ENCODE data around the gene NME3.

NME3 gene

DNA sequence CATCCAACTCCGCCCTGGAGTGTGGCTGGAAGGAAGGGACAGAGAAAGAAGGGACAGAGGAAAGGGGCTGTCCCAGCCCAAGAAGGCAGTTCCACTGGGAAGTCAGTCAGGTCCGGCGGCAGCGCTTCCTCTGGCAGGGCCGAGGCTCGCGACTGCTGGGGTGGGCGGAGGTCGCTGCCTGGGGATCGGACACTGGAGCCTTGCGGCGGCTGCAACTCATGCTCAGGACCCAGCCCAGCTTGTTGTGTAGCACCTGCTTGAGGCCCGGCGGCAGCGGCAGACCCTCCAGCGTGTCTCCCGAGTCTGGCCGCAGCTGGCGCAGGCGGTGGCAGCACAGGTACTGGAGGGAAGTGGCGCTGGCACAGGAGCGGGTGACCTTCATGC is 5.6 kb upstream of the NME3 start:
- no peak overlapping the region for H3K9ac ChIP-seq (ENCODE audit: low read depth, low read length)
- no peak overlapping the region for H3K4me3 ChIP-seq (ENCODE audit: low read depth, low read length)
- H3K27me3 ChIP-seq (ENCODE audit: control insufficient read depth, insufficient read depth, low read length) = no peaks in the 10 kb centered on the region
- no peaks in the 10 kb centered on the region for H3K4me1 ChIP-seq (ENCODE audit: control insufficient read depth, insufficient read depth, low read length)
- peaks cover 41% of the 10 kb centered on the region for H3K36me3 ChIP-seq (ENCODE audit: control insufficient read depth, insufficient read depth, low read length)
- no peaks in the 10 kb centered on the region for H3K9me3 ChIP-seq (ENCODE audit: control insufficient read depth, insufficient read depth, low read length)

DNA sequence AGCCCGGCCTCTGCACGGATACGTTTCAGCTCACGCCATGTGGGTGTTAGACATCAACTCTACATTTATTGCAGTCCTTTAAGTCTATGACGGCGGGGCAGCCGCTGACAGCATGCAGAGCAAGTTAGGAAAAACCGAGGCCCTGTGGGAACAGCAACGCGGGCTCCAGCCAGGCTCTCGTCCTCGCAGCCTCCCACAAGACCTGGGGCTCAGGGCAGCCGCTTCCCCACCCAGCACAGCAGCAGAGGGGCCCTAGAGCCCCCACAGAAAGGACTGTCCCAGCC is 5.3 kb upstream of the NME3 start:
- Histone ChIP-seq H3K9me3 (ENCODE audit: control insufficient read depth, insufficient read depth, low read length) (no peaks in the 10 kb centered on the region), H3K4me3 (ENCODE audit: low read depth, low read length) (no peak overlapping the region), H3K4me1 (ENCODE audit: control insufficient read depth, insufficient read depth, low read length) (no peaks in the 10 kb centered on the region), H3K9ac (ENCODE audit: low read depth, low read length) (no peak overlapping the region), H3K27me3 (ENCODE audit: control insufficient read depth, insufficient read depth, low read length) (no peaks in the 10 kb centered on the region), H3K36me3 (ENCODE audit: control insufficient read depth, insufficient read depth, low read length) (peaks cover 41% of the 10 kb centered on the region)

DNA sequence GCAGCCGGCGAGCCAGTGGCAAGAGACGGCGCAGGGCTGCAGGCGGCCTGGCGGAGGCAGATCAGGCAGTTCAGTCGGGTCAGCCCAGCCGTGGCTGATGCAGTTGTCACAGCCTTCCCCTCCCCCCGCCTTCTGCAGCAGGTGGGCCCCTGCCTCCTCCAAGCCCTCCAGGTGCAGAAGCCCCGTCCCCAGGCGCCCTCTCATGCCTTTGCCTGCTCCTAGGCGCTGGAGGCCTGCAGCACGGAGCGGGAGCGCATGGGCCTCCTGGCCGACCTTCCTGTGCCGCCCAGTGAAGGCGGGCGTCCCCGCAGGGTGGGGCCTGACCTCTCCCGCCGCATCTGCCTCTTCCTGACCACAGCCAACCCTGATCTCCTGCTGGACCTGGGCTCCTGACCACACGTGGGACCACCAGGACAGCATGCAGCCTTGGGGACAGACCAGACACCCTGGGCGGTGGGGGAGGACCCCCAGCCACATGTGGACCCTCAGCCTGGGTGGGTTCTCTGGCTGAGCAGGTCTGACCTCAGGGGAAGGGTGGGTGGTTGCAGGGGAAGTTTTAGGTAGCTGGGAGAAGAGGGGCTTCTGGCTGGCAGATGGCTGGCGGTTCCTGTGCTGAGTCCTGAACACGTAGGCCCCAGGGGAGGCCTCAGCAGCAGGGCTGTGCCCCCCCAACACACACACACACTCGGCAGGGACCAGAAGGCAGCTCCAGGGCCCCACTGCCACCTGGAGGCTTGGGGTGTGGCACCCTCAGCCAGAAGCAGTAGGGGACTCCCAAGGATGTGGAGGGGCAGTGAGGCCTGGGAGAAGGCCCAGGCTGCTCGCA is 4.7 kb upstream of the NME3 start:
- Histone ChIP-seq H3K36me3 (ENCODE audit: control insufficient read depth, insufficient read depth, low read length) (peaks cover 41% of the 10 kb centered on the region), H3K9ac (ENCODE audit: low read depth, low read length) (no peak overlapping the region), H3K4me3 (ENCODE audit: low read depth, low read length) (no peak overlapping the region), H3K27me3 (ENCODE audit: control insufficient read depth, insufficient read depth, low read length) (no peaks in the 10 kb centered on the region), H3K4me1 (ENCODE audit: control insufficient read depth, insufficient read depth, low read length) (no peaks in the 10 kb centered on the region), H3K9me3 (ENCODE audit: control insufficient read depth, insufficient read depth, low read length) (no peaks in the 10 kb centered on the region)

DNA sequence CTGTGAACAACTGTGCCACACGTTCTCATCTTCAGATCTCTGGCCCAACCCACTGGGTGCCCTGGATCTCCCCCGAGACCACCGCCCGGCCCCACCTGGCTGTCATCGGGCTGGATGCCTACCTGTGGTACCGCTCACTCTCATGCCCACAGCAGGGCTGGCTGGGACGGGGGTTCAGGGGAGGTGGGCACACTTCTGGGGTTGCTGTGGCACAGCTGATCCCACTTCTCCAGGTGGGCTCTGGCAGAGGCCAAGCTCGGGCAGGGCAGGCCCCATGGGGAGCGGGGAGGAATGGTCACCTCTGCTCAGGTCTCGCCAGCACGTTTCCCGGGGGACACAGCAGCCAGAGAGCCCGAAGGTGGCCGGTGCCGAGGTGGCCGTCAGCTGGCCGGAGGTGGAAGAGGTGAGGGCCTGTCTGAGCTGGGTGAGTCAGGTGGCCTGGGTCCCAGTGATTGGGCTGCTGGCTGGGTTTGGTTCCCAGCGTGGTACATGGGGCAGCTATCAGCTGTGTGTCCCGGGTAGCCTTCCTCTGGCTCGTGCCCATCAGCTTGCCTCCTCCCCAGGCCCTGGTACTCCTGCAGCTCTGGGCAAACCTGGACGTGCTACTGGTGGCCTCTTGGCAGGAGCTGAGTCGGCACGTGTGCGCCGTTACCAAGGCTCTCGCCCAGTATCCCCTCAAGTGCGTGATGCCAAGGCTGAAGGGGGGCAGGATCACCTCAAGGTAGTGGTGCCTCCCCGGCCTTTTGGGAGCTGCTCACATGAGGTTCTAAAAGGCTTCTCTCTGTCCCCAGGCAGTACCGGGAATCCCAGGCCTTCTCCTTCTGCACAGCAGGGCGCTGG is 3.9 kb upstream of the NME3 start:
- H3K27me3 ChIP-seq (ENCODE audit: control insufficient read depth, insufficient read depth, low read length) = no peaks in the 10 kb centered on the region
- H3K36me3 ChIP-seq (ENCODE audit: control insufficient read depth, insufficient read depth, low read length) = peaks cover 38% of the 10 kb centered on the region
- H3K9ac ChIP-seq (ENCODE audit: low read depth, low read length) = no peak overlapping the region
- no peaks in the 10 kb centered on the region for H3K9me3 ChIP-seq (ENCODE audit: control insufficient read depth, insufficient read depth, low read length)
- no peaks in the 10 kb centered on the region for H3K4me1 ChIP-seq (ENCODE audit: control insufficient read depth, insufficient read depth, low read length)
- H3K4me3 ChIP-seq (ENCODE audit: low read depth, low read length) = no peak overlapping the region

DNA sequence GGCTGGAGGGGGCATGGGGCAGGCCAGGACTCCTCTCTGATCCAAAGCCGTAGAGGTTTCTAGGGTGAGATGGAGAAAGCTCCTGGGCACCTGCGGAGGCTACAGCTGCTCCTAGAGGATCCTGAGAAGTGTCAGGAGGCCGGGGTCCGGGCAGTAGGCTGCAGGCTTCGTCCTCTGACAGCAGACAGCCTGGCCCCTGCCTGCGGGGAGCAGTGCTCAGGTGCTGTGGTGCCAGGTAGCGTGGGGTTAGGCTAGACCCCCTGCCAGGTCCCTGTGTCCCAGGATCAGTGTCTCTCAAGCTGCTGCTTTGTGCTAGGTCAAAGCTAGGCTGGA is 3.1 kb upstream of the NME3 start:
- H3K9ac ChIP-seq (ENCODE audit: low read depth, low read length) = peak overlapping the region; percentile 12
- peaks cover 2% of the 10 kb centered on the region for H3K4me1 ChIP-seq (ENCODE audit: control insufficient read depth, insufficient read depth, low read length)
- no peaks in the 10 kb centered on the region for H3K27me3 ChIP-seq (ENCODE audit: control insufficient read depth, insufficient read depth, low read length)
- peaks cover 33% of the 10 kb centered on the region for H3K36me3 ChIP-seq (ENCODE audit: control insufficient read depth, insufficient read depth, low read length)
- no peak overlapping the region for H3K4me3 ChIP-seq (ENCODE audit: low read depth, low read length)
- H3K9me3 ChIP-seq (ENCODE audit: control insufficient read depth, insufficient read depth, low read length) = no peaks in the 10 kb centered on the region

DNA sequence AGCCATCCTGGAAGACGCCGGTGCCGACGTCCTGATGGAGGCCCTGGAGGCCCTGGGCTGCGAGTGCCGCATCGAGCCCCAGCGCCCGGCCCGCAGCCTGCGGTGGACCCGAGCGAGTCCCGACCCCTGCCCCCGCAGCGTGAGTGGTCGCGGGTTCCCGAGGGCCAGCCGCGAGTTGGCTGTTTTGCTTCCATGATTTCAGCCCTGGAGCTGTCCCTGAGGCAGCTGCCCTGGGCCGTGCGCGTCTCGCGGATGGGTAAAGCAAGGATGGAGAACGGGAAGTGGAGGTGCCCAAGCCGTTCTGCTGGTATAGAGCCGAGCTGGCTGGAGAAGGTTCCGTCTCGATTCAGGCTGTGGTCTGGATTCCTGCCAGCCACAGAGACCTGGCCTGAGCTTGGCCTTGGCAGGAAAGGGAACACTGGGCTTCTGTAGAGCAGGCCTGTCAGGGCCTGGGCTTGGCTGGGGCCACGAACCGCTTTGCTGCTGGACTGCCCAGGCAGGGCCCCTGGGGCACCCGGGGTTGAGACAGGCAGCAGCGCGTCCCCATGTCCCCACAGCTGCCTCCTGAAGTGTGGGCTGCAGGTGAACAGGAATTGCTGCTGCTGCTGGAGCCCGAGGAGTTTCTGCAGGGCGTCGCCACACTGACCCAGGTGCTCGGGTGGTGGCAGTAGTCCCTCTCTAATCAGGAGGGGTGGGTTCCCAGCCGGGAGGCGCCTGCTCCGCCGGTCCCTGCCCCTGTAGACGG is 2.5 kb upstream of the NME3 start:
- Histone ChIP-seq H3K4me3 (ENCODE audit: low read depth, low read length) (peak overlapping the region; percentile 85), H3K4me1 (ENCODE audit: control insufficient read depth, insufficient read depth, low read length) (peaks cover 2% of the 10 kb centered on the region), H3K36me3 (ENCODE audit: control insufficient read depth, insufficient read depth, low read length) (peaks cover 31% of the 10 kb centered on the region), H3K9ac (ENCODE audit: low read depth, low read length) (peak overlapping the region; percentile 85), H3K9me3 (ENCODE audit: control insufficient read depth, insufficient read depth, low read length) (no peaks in the 10 kb centered on the region), H3K27me3 (ENCODE audit: control insufficient read depth, insufficient read depth, low read length) (no peaks in the 10 kb centered on the region)

DNA sequence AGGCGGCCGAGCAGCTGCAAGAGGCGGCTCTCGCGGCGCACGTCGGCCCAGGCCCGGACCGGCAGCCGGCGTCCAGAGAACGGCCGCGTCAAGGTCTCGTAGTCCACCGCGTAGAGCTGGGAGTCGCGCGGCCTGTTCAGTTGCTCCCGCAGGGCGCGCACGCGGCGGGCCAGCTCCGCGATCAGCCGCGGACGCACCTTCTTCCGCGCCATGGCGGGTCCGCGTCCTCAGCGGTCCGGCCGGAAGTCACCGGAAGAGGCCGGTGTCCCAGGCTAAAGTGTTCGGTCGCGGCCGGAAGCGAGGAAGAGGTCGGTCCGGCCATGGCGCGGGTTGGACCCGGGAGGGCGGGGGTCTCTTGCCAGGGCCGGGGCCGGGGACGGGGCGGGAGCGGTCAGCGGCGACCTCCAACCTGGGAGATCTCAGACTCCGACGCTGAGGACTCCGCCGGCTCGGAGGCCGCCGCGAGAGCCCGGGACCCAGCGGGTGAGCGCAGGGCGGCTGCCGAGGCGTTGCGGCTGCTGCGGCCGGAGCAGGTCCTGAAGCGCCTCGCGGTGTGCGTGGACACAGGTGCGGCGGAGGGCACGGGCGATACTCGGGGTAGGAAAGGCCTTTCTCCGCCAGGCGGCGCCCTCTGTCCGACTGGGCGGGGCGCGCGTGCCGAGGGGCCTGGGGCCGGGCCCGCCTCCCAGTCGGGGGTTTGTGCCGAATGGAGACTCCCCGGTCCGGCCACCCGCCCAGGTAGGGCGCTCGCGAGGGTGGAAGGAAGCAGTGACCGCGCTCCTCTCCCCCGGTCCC is 1.8 kb upstream of the NME3 start, which contains the start of gene MRPS34:
Gene MRPS34, minus strand, starts transcription at position 227 of the 795 bp plus-strand sequence. Its CDS starts 15 bp downstream, at position 212.
- Histone ChIP-seq H3K9ac (ENCODE audit: low read depth, low read length) (peak within 1 kb of the TSS; percentile 88), H3K27me3 (ENCODE audit: control insufficient read depth, insufficient read depth, low read length) (no peaks in the 10 kb centered on the region), H3K4me1 (ENCODE audit: control insufficient read depth, insufficient read depth, low read length) (peaks cover 2% of the 10 kb centered on the region), H3K4me3 (ENCODE audit: low read depth, low read length) (peak within 1 kb of the TSS; percentile 85), H3K36me3 (ENCODE audit: control insufficient read depth, insufficient read depth, low read length) (peaks cover 36% of the 10 kb centered on the region), H3K9me3 (ENCODE audit: control insufficient read depth, insufficient read depth, low read length) (no peaks in the 10 kb centered on the region)

DNA sequence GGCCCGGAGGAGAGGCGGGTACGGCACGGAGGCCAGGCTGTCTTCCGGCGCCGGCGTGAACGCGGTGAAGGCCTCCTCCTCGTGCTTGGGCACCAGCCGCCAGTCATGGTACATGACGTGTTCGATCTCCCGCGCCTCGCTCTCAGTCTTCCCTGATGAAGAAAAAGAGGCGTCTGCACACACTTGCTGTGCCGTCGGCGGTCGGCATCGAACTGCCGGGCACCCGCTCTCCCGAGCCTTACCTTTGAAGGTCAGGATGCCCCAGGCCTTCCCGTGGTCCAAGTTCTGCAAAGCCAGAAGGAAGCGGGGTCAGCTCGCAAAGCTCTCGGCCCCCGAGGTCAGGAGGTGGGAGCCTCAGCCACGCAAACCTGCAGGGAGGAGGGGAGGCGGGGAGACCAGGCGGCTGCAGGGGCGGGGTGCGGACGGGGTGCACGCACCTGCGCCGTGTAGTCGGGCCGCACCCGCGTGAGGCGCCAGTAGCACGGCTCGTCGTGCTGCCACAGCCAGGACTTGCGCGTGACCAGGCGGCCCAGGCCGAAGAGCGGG is 1.1 kb upstream of the NME3 start, which contains the start of gene EME2:
Gene EME2, plus strand, starts transcription at position 449 of the 546 bp plus-strand sequence. CDS start 418 bp downstream, outside the sequence.
- Histone ChIP-seq H3K27me3 (ENCODE audit: control insufficient read depth, insufficient read depth, low read length) (no peaks in the 10 kb centered on the region), H3K4me1 (ENCODE audit: control insufficient read depth, insufficient read depth, low read length) (peaks cover 2% of the 10 kb centered on the region), H3K9me3 (ENCODE audit: control insufficient read depth, insufficient read depth, low read length) (no peaks in the 10 kb centered on the region), H3K9ac (ENCODE audit: low read depth, low read length) (peak within 1 kb of the TSS; percentile 88), H3K36me3 (ENCODE audit: control insufficient read depth, insufficient read depth, low read length) (peaks cover 39% of the 10 kb centered on the region), H3K4me3 (ENCODE audit: low read depth, low read length) (peak within 1 kb of the TSS; percentile 85)

DNA sequence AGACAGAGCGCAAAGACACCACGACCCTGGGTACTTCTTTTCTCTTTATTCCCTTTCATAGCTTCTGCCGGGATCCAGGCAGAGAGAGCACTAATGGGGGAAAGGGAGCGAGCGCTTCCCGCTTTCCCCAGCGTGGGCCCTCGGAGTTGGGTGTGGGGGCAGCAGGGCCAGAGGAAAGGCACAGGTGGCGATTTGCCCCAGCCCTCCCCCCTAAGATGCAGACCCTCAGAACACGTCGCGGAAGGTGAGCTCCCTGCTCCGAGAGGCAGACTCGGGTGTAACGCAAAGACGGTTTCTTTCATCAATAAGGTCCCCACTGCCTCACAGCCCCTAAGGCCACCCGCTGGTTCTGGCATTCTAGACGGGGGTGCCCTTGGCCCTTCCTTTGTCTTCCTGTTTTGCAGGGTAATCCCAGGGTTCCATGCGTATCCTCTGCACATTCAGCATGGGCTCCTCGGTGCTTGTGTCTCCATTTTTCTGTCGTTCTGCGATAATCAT is 570 bp upstream of the NME3 start:
- no peaks in the 10 kb centered on the region for H3K9me3 ChIP-seq (ENCODE audit: control insufficient read depth, insufficient read depth, low read length)

DNA sequence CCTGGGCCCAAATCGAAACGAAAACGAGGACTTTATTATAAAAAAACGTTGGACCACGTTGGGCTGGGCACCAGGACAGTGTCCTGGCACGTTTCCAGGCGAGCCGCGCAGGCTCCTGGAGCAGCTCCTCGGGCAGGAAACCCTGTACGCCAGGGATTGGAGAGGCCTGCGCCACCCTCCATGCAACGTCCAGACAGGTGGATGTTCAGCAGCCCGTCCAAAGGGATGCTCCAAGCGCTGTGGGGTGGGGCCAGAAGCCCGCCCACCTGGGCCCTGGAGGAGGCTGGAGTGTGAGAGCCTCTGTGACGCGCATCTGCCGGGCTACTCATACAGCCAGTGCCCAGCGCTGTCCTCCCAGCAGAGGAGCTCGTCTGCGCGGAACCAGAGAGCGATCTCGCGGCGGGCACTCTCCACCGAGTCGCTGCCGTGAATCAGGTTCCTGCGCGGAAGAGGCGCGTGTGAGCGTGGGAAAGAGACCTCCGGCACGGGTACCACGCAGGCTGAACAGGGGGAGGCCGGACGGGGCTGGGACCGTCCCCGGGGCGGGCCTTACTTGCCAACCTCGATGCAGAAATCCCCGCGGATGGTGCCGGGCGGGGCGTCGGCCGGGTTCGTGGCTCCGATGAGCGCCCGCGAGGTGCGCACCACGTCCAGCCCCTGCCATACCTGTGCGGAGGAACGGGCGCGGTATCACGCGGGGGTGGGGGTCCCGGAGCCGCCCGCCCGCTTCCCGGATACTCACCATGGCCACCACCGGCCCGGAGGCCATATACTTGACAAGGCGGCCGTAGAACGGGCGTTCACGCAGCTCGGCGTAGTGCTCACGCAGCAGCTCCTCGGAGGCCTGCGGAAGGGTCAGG is 785 bp downstream of the NME3 start:
- H3K27me3 ChIP-seq (ENCODE audit: control insufficient read depth, insufficient read depth, low read length) = no peaks in the 10 kb centered on the region
- H3K4me3 ChIP-seq (ENCODE audit: low read depth, low read length) = peak overlapping the region; percentile 85
- peak overlapping the region; percentile 79 for H3K9ac ChIP-seq (ENCODE audit: low read depth, low read length)
- no peaks in the 10 kb centered on the region for H3K9me3 ChIP-seq (ENCODE audit: control insufficient read depth, insufficient read depth, low read length)
- peaks cover 38% of the 10 kb centered on the region for H3K36me3 ChIP-seq (ENCODE audit: control insufficient read depth, insufficient read depth, low read length)
- peaks cover 2% of the 10 kb centered on the region for H3K4me1 ChIP-seq (ENCODE audit: control insufficient read depth, insufficient read depth, low read length)

More for the DNA sequence above, 570 bp upstream of the NME3 start:
- peak overlapping the region; percentile 85 for H3K4me3 ChIP-seq (ENCODE audit: low read depth, low read length)
- peak overlapping the region; percentile 88 for H3K9ac ChIP-seq (ENCODE audit: low read depth, low read length)
- H3K4me1 ChIP-seq (ENCODE audit: control insufficient read depth, insufficient read depth, low read length) = peaks cover 2% of the 10 kb centered on the region
- H3K36me3 ChIP-seq (ENCODE audit: control insufficient read depth, insufficient read depth, low read length) = peaks cover 40% of the 10 kb centered on the region
- no peaks in the 10 kb centered on the region for H3K27me3 ChIP-seq (ENCODE audit: control insufficient read depth, insufficient read depth, low read length)

Measured in iPS-15b (cell line).